Spleen (tissue), 11 donors: ENCODE data around the gene DUSP16. TPM values are rescaled to one million over a fixed set of nuclear protein-coding genes. Genes with fewer than 3 reads are reported as not detected.
A peak's percentile ranks its signal among the peaks of the same experiment; 100 is the strongest.

Experiments
- DNase-seq: peaks from one replicate; pipeline ENCODE4 v3.0.0-alpha.2; 2020
- H3K27ac ChIP-seq, 8 donors: fragments of 200-600 bp; sonication (generic) in 7 of 8; 1 replicate in 4 of 8; 2 replicates in 4 of 8; pipeline versions ENCODE4 v1.5.0 to v1.8.0; 2016 to 2021; ENCODE audit warnings: inconsistent platforms in 4 of 8, mild to moderate bottlenecking in 4 of 8, moderate library complexity in 1 of 8
- H3K27me3 ChIP-seq, 7 donors: fragments of 200-600 bp; sonication (generic) in 6 of 7; replicated peaks in 1 of 7; 1 replicate in 4 of 7; 2 replicates in 3 of 7; pipeline versions ENCODE4 v1.5.0 to v1.8.0; 2016 to 2021; ENCODE audit warnings: inconsistent platforms in 3 of 7, mild to moderate bottlenecking in 1 of 7
- H3K36me3 ChIP-seq, 6 donors: fragments of 200-600 bp; sonication (generic) in 5 of 6; 1 replicate in 4 of 6; 2 replicates in 2 of 6; pipeline versions ENCODE4 v1.5.0 to v1.8.0; 2016 to 2021; ENCODE audit warnings: inconsistent platforms in 2 of 6
- H3K4me1 ChIP-seq, 6 donors: fragments of 200-600 bp; sonication (generic) in 5 of 6; 1 replicate in 3 of 6; 2 replicates in 3 of 6; pipeline versions ENCODE4 v1.5.0 to v1.8.0; 2016 to 2021; ENCODE audit warnings: inconsistent platforms in 3 of 6
- H3K4me3 ChIP-seq, 8 donors: fragments of 200-600 bp; sonication (generic) in 7 of 8; 1 replicate in 4 of 8; 2 replicates in 4 of 8; pipeline versions ENCODE4 v1.5.0 to v1.8.0; 2016 to 2021; ENCODE audit warnings: inconsistent platforms in 4 of 8, mild to moderate bottlenecking in 4 of 8, moderate library complexity in 2 of 8
- H3K9me3 ChIP-seq, 8 donors: fragments of 200-600 bp; sonication (generic) in 7 of 8; 1 replicate in 4 of 8; 2 replicates in 4 of 8; pipeline versions ENCODE4 v1.5.0 to v1.8.0; 2016 to 2021; ENCODE audit warnings: inconsistent platforms in 4 of 8
- CTCF ChIP-seq, 11 experiments: fragments of 200-600 bp in 7 of 11; fragments of 450-650 bp in 4 of 11; sonication (generic) in 4 of 11; IDR thresholded peaks in 8 of 11; conservative IDR thresholded peaks in 3 of 11; 1 replicate in 7 of 11; 2 replicates in 4 of 11; pipeline versions ENCODE4 v1.4.0 to v1.8.0; 2016 to 2021; ENCODE audit warnings: antibody characterized with exemption in 11 of 11, inconsistent platforms in 4 of 11, mild to moderate bottlenecking in 1 of 11
- POLR2A ChIP-seq, 3 donors: fragments of 450-650 bp; IDR thresholded peaks; one replicate each; pipeline ENCODE4 v1.5.1; 2017; ENCODE audit warnings: antibody characterized with exemption in 3 of 3, mild to moderate bottlenecking in 1 of 3
- POLR2AphosphoS5 ChIP-seq, 3 donors: sonication (generic); formaldehyde crosslinking; IDR thresholded peaks; one replicate each; pipeline ENCODE4 v1.5.1; 2017; ENCODE audit warnings: antibody characterized with exemption in 3 of 3
- WGBS, 5 donors: extraction: QIAGEN DNeasy Blood & Tissue Kit in 3 of 5; methylation state at CpG; one replicate each; pipeline versions ENCODE4 v1.1.5 to v1.1.7; 2013 to 2018; 5-methylcytosine and 5-hydroxymethylcytosine counted together
- intact Hi-C: fragments of 100-400 bp; cut with DNase I; formaldehyde crosslinking; loops from one replicate; pipeline ENCODE4 v1.15.0; 2023; ENCODE audit warnings: low total_unique reads
- polyA plus RNA-seq, 3 donors: library from polyadenylated mRNA; stranded (reverse); fragments of 200-250 nt; gene quantifications; one replicate each; pipeline ENCODE4 v1.2.1, GENCODE V29; 2013
- total RNA-seq, 7 donors: library from RNA; depleted of rRNA in 3 of 7; stranded (reverse); fragments of >200 nt in 3 of 7; fragmentation: NEBNext Ultra II Directional in 4 of 7; extraction: Animal tissue kit (Norgen Biotek cat#: 25700) in 4 of 7; gene quantifications; one replicate each; pipeline versions ENCODE4 v1.1.0 to v1.2.1, GENCODE V29; 2016 to 2021
- donor health status: healthy with polysubstance abuse.
- donor health status: DM: no; HTN: no; CAD: no; lungs with moderate emphysema.
- donor health status: DM: no; HTN: no; CAD: no.
- donor health status: Bipolar disorder and iron deficiency.
- donor health status: healthy.
- donor health status: DM: no; HTN: no; CAD: no.
- donor health status: DM: yes; HTN: yes; CAD: no.

The DUSP16 gene
- total and polyA plus RNA-seq, 10 donors = 2.2 to 43.7 (median 20.8) TPM

DNA sequence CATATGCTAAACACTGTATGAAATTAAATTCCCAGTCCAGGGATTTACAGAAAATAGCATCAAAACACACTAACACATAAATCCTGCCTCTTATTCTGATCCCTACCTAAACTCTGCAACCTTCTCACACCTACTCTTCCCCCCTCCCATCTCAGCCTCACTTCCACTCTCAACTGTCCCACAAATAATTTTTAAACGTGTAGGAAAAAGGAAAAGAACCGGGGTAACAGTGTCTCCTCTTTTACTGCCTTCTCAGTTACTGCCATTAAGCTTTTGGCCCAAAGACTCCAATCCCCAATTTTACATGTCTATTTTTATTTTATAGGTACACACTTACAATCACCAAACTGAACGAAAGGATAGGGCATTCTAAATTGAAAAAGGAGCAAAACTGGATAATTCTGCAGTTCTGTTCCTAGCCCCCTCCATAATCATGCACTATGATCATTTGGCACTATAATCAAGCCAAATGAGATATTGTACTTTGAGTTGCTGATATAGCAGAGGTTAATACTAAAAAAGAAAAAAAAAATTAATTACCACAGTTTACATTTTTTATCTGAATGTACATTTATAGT, 2.9 kb downstream of the DUSP16 start:
- Histone ChIP-seq H3K27ac (peak overlapping the region in 2 of 8 donors; percentile 98 to 99), H3K9me3 (no peaks in the 10 kb centered on the region), H3K4me3 (peak overlapping the region in 3 of 8 donors; percentile 5 to 77 (median 68)), H3K27me3 (no peaks in the 10 kb centered on the region), H3K4me1 (peaks cover 14 to 49% (median 29%) of the 10 kb centered on the region in 6 donors), H3K36me3 (no peaks in the 10 kb centered on the region)
- TF ChIP-seq CTCF (IDR thresholded peaks at IDR 0.05 in 8 of 11, conservative IDR thresholded peaks at IDR 0.05 in 3 of 11) = no peak
- TF ChIP-seq POLR2AphosphoS5 (IDR thresholded peaks at IDR 0.05) = no peak
- TF ChIP-seq POLR2A (IDR thresholded peaks at IDR 0.05) = no peak
- no peak for DNase-seq
- WGBS, 5 donors = 52 to 70% (median 64%) methylated on average over 3 of the region's 3 CpGs
- intact Hi-C loops = loop anchor here (5.0 kb wide), 1 partner anchor 183 kb away; no protein-coding TSS in a partner anchor

DNA sequence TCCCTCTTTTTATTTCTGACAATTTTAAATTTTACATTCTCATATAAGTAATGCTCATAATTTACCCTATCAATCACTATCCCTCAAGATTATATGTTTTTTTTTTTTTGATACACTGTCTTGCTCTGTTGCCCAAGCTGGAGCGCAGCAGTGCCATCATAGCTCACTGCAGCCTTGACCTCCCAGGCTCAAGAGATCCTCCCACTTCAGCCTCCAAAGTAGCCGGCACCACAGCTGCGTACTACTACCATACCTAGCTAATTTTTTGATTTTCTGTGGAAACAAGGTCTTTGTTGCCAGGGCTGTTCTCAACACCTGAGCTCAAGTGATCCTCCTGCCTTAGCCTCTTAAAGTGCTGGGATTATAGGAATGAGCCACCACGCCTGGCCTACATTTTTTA, 4.4 kb downstream of the DUSP16 start:
- Histone ChIP-seq H3K4me1 (peaks cover 9 to 38% (median 21%) of the 10 kb centered on the region in 6 donors), H3K4me3 (no peak overlapping the region), H3K36me3 (peaks cover 0 to 4% (median 0%) of the 10 kb centered on the region in 6 donors), H3K27ac (no peak overlapping the region), H3K27me3 (no peaks in the 10 kb centered on the region), H3K9me3 (no peaks in the 10 kb centered on the region)
- 67 to 96% (median 89%) methylated on average over 4 of the region's 4 CpGs for WGBS, 5 donors
- DNase-seq = no peak
- intact Hi-C loops = no loop called here
- no peak for TF ChIP-seq POLR2AphosphoS5 (IDR thresholded peaks at IDR 0.05)
- TF ChIP-seq CTCF (IDR thresholded peaks at IDR 0.05 in 8 of 11, conservative IDR thresholded peaks at IDR 0.05 in 3 of 11) = no peak
- no peak for TF ChIP-seq POLR2A (IDR thresholded peaks at IDR 0.05)

- intact Hi-C loops = no loop called here
- no peak for DNase-seq
Observed at GRCh38 chr12:12557733-12558132, 4.9 kb downstream of the DUSP16 start.

More at GRCh38 chr12:12557733-12558132, 4.9 kb downstream of the DUSP16 start:
- H3K36me3 ChIP-seq = peaks cover 0 to 8% (median 0%) of the 10 kb centered on the region in 6 donors
- H3K4me1 ChIP-seq = peaks cover 7 to 33% (median 17%) of the 10 kb centered on the region in 6 donors
- WGBS, 5 donors = 92 to 99% (median 94%) methylated on average over 3 of the region's 3 CpGs
- no peak overlapping the region for H3K4me3 ChIP-seq
- H3K27me3 ChIP-seq = no peaks in the 10 kb centered on the region
- no peaks in the 10 kb centered on the region for H3K9me3 ChIP-seq
- no peak overlapping the region for H3K27ac ChIP-seq
- no peak for TF ChIP-seq CTCF (IDR thresholded peaks at IDR 0.05 in 8 of 11, conservative IDR thresholded peaks at IDR 0.05 in 3 of 11)
- no peak for TF ChIP-seq POLR2A (IDR thresholded peaks at IDR 0.05)
- no peak for TF ChIP-seq POLR2AphosphoS5 (IDR thresholded peaks at IDR 0.05)
